ENCODE measurements around the gene HAAO.
A peak's percentile ranks its signal among the peaks of the same experiment; 100 is the strongest.

Gene HAAO

GRCh38 chr2:42793334-42794270 is 1.2 kb upstream of the HAAO start:
- DNase-seq (ENCODE audit: low spot score) = no peak

GRCh38 chr2:42792087-42792582 is 248 bp downstream of the HAAO start:
- peak; percentile 29 for DNase-seq (ENCODE audit: low spot score)

GRCh38 chr2:42791606-42792005 is 777 bp downstream of the HAAO start:
- no peak for DNase-seq (ENCODE audit: low spot score)

- no peak for DNase-seq (ENCODE audit: low spot score)
Measured at GRCh38 chr2:42789751-42790150, 2.6 kb downstream of the HAAO start.

GRCh38 chr2:42788882-42789281 is 3.5 kb downstream of the HAAO start:
- no peak for DNase-seq (ENCODE audit: low spot score)

- DNase-seq (ENCODE audit: low spot score) = no peak
Measured at GRCh38 chr2:42788478-42788793, 3.9 kb downstream of the HAAO start.

GRCh38 chr2:42787788-42788477 is 4.5 kb downstream of the HAAO start:
- DNase-seq (ENCODE audit: low spot score) = no peak

GRCh38 chr2:42787424-42787787 is 5.0 kb downstream of the HAAO start:
- DNase-seq (ENCODE audit: low spot score) = no peak

GRCh38 chr2:42786561-42787345 is 5.6 kb downstream of the HAAO start:
- no peak for DNase-seq (ENCODE audit: low spot score)

- DNase-seq (ENCODE audit: low spot score) = no peak
Measured at GRCh38 chr2:42784204-42784880, 8.0 kb downstream of the HAAO start.

- DNase-seq (ENCODE audit: low spot score) = no peak
Measured at GRCh38 chr2:42783511-42783910, 8.9 kb downstream of the HAAO start.

- DNase-seq (ENCODE audit: low spot score) = no peak
Measured at GRCh38 chr2:42781181-42781580, 11.2 kb downstream of the HAAO start.

GRCh38 chr2:42777883-42778805 is 14.2 kb downstream of the HAAO start:
- no peak for DNase-seq (ENCODE audit: low spot score)

GRCh38 chr2:42775810-42776209 is 16.6 kb downstream of the HAAO start:
- DNase-seq (ENCODE audit: low spot score) = no peak

- no peak for DNase-seq (ENCODE audit: low spot score)
Measured at GRCh38 chr2:42775186-42775585, 17.2 kb downstream of the HAAO start.

GRCh38 chr2:42771546-42772153 is 20.7 kb downstream of the HAAO start:
- no peak for DNase-seq (ENCODE audit: low spot score)

GRCh38 chr2:42770288-42771131 is 21.9 kb downstream of the HAAO start:
- peak; percentile 60 for DNase-seq (ENCODE audit: low spot score)

GRCh38 chr2:42769583-42770287 is 22.6 kb downstream of the HAAO start:
- no peak for DNase-seq (ENCODE audit: low spot score)

All from pons (tissue), 1 donor.